ENCODE data around the gene POLN. TPM values are rescaled to one million over a fixed set of nuclear protein-coding genes. Genes with fewer than 3 reads are reported as not detected.

The POLN gene
- total and polyA plus RNA-seq, 9 donors: 1.5 to 4.8 (median 2.2) TPM

DNA sequence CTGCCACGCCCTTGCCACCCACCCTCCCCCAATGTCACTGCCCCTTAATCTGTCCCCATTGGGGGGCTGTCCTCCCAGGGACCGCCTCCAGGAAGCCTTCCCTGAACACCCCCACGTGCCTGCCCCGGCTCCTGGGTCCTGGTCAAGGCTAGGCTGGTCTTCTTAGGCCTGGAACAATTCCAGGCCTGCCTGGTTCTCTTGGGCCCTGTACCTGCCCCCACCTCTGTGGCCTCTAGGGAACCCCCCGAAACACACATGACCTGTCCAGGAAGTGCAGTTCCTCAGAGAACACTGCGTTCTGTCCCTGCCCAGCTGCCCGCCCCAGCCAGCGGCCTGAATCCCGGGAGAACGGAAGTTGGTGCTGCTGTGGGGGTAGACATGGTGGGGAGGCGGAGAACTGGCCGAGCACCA is 14.9 kb upstream of the POLN start:
- peak; percentile 16 for DNase-seq

DNA sequence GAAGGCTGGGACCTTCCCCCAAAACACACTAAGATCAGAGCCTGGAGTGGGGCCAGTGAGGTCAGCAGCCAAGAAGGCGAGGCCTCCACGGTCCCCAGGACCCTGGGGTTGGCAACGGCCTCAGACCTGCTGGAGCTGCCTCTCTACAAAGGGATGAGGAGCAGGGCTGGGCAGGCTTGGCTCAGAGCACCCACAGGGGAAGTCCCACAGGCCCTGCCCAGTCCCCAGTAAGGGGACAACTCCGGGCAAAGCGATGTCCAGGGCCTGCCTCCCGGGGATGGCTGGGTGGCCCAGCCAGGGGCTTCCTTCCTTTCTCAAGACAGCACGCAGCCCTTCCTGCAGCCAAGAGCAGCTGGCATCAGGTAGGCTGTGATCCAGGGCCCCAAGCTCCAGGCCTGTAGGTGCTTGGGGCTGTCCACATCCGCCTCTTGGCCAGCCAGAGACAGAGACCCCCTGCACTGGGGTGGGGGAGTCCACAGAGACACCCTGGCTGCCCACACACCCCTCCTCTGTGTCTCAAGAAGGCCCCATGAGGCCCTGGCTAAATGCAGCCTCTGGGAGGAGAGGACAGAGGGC is 14.3 kb upstream of the POLN start:
- Histone ChIP-seq H3K4me1 (ENCODE audit: control insufficient read depth, insufficient read depth, low read length) (peaks cover 55% of the 10 kb centered on the region), H3K9me3 (replicated peaks; ENCODE audit: control insufficient read depth, low read depth, low read length) (no peaks in the 10 kb centered on the region), H3K27ac (ENCODE audit: low read length) (no peak overlapping the region), H3K36me3 (ENCODE audit: control insufficient read depth, insufficient read depth, low read length) (peaks cover 72% of the 10 kb centered on the region), H3K4me3 (ENCODE audit: low read length) (no peak overlapping the region), H3K27me3 (ENCODE audit: control insufficient read depth, insufficient read depth, low read length) (no peaks in the 10 kb centered on the region)
- peak; percentile 65 for DNase-seq
- WGBS (ENCODE audit: insufficient coverage): 10% methylated on average over 6 of the region's 8 CpGs

More for the DNA sequence above, 14.9 kb upstream of the POLN start:
- WGBS (ENCODE audit: insufficient coverage): 71% methylated on average over 8 of the region's 12 CpGs
- Histone ChIP-seq H3K9me3 (replicated peaks; ENCODE audit: control insufficient read depth, low read depth, low read length) (no peaks in the 10 kb centered on the region), H3K4me1 (ENCODE audit: control insufficient read depth, insufficient read depth, low read length) (peaks cover 55% of the 10 kb centered on the region), H3K4me3 (ENCODE audit: low read length) (no peak overlapping the region), H3K36me3 (ENCODE audit: control insufficient read depth, insufficient read depth, low read length) (peaks cover 67% of the 10 kb centered on the region), H3K27me3 (ENCODE audit: control insufficient read depth, insufficient read depth, low read length) (no peaks in the 10 kb centered on the region), H3K27ac (ENCODE audit: low read length) (no peak overlapping the region)

DNA sequence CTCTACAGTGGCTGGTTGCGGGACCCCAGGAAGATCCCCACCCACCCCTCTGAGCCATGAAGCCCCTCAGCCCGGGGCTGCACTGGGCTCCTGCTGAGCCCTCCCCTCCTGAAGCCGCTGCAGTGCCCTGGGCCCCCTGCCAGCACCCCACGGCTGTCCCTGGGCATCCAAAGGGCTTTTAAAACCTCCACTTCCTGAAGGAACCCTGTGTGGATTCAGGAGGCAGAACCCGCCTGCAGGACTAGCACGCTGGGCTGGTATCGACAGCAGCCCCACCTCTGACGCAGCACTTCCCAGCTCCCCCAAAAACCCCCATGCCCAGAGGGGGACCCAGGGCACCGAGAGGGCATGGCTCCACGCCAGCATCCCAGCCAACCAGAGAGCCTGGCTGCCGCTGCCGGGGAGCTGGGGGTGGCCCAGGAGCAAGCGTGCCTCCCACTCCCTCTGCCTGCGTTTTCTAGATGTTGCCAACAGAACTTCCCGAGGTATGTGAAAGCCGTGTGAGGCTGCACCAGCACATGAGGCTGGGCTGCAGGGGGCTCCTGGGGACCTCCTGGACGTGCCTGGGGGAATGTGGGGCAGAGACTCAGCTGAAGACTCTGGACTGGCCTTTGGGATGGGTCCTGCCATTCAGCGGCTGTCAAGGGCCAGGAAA is 13.7 kb upstream of the POLN start:
- DNase-seq: peak; percentile 51

DNA sequence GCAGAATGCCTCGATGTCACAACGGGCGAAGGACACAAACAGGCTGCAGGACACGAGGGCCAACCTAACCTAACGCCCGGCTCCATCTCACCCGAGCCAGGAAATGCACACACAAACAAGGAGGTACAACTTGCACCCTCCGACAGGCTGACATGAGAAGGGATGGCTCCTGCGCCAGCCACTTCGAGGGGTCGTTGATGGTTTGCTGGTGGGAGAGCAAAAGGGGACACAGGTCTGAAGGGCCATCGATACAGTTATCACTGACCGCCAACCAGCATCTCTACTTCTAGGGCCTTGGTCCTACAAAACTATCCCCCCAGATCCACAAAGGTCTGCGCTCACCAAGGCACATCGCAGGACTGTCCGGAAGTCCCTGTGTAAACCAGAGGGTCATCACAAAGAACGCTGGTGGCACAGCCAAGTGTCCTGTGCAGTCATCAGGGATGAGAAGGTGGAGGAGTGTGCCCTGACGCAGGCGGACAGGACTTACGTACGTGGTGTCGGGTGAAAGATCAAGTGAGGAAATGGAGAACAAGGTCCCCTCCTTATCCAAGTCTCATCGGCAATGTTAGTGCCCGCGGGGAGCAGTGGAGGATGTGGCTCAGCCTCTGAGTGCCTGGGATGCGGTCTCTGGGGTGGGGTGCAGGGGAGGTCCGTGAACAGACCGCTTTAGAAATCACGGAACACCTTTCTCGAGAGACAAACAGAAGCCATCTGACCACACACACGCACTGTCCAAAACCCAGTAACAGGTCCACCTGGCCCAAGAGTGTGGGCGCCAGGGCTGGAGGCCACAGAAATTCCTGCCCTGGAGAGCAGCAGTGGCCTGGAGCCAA is 13.0 kb upstream of the POLN start:
- peak; percentile 1 for DNase-seq
- peaks cover 79% of the 10 kb centered on the region for H3K36me3 ChIP-seq (ENCODE audit: control insufficient read depth, insufficient read depth, low read length)
- H3K27ac ChIP-seq (ENCODE audit: low read length): no peak overlapping the region
- no peaks in the 10 kb centered on the region for H3K9me3 ChIP-seq (replicated peaks; ENCODE audit: control insufficient read depth, low read depth, low read length)
- no peaks in the 10 kb centered on the region for H3K27me3 ChIP-seq (ENCODE audit: control insufficient read depth, insufficient read depth, low read length)
- no peak overlapping the region for H3K4me3 ChIP-seq (ENCODE audit: low read length)
- H3K4me1 ChIP-seq (ENCODE audit: control insufficient read depth, insufficient read depth, low read length): peaks cover 44% of the 10 kb centered on the region
- 78% methylated on average over 22 of the region's 32 CpGs for WGBS (ENCODE audit: insufficient coverage)

More for the DNA sequence above, 13.7 kb upstream of the POLN start:
- Histone ChIP-seq H3K9me3 (replicated peaks; ENCODE audit: control insufficient read depth, low read depth, low read length) (no peaks in the 10 kb centered on the region), H3K4me3 (ENCODE audit: low read length) (no peak overlapping the region), H3K4me1 (ENCODE audit: control insufficient read depth, insufficient read depth, low read length) (peaks cover 52% of the 10 kb centered on the region), H3K27ac (ENCODE audit: low read length) (peak overlapping the region; percentile 42), H3K27me3 (ENCODE audit: control insufficient read depth, insufficient read depth, low read length) (no peaks in the 10 kb centered on the region), H3K36me3 (ENCODE audit: control insufficient read depth, insufficient read depth, low read length) (peaks cover 78% of the 10 kb centered on the region)
- 37% methylated on average over 16 of the region's 18 CpGs for WGBS (ENCODE audit: insufficient coverage)

DNA sequence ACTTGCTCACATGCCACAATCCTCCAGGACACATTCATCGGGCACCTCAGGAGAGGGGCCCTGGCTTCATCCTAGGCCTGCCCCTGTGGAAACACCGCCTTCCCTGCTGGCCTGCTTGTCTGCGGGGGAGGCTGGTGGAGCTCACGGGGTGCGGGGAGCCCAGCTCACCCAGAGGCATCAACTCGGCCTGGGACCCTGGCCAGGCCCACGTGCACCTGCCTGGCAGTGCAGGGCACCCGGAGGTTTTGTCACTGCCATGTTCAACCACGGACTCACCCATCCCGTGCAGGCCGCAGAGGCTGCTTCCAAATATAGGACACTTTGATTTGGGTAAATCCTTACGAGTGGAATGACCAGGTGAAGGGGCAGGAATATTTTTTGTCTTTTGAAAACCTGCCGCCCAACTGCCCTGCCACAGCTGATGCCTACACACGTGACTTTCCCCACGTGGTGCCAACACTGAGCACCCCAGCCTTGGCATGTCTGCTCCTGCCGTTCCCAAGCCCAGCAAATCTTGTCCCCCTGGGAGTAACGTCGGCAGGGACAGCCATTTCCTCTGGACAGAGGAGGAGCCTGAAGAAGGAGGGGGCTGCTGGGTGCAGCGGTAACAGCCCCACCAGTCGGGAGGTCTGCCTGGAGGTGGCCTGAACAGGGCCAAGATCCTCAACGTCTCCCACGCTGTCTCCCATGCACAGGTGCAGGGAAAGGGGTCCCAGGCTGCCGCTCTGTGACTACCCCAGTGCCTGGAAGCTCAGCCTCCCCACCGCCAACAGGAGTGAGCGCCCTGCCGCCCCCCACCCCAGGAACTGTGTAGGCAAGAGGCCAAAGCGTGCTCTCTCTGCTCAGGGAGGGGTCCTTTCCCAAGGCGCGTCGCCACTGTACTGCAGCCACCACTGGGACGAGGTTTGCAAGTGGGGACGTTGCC is 11.5 kb upstream of the POLN start:
- Histone ChIP-seq H3K36me3 (ENCODE audit: control insufficient read depth, insufficient read depth, low read length) (peaks cover 79% of the 10 kb centered on the region), H3K4me1 (ENCODE audit: control insufficient read depth, insufficient read depth, low read length) (peaks cover 30% of the 10 kb centered on the region)

DNA sequence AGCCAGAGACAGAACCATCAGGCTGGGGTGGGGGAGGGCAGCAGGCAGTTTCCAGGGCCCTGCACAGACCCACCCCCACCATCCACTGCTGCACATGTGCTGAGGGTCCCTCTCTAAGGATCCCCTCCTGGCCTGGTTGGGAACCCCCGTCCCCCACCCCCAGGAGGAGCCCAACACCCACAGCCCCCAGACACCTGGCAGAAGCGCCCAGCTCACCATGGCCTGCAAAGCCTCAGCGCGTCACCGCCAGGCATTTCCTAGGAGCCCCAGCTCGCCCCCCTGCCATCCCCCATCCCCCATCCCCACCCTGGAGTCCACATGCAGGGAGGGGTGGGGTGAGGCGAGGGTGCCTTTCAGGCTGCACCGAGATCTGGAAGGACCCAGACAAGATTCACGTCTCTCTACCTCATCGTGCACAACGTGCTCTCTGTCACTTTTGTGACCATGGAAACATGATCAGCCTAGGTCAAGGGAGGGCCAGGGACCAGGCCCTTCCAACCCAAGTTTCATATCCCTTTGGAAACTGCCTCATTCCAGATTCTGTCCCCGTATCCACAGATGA is 10.7 kb upstream of the POLN start:
- no peak for DNase-seq
- Histone ChIP-seq H3K4me1 (ENCODE audit: control insufficient read depth, insufficient read depth, low read length) (peaks cover 22% of the 10 kb centered on the region), H3K9me3 (replicated peaks; ENCODE audit: control insufficient read depth, low read depth, low read length) (no peaks in the 10 kb centered on the region), H3K4me3 (ENCODE audit: low read length) (no peak overlapping the region), H3K36me3 (ENCODE audit: control insufficient read depth, insufficient read depth, low read length) (peaks cover 79% of the 10 kb centered on the region), H3K27ac (ENCODE audit: low read length) (no peak overlapping the region), H3K27me3 (ENCODE audit: control insufficient read depth, insufficient read depth, low read length) (no peaks in the 10 kb centered on the region)
- 49% methylated on average over 5 of the region's 12 CpGs for WGBS (ENCODE audit: insufficient coverage)

More for the DNA sequence above, 11.5 kb upstream of the POLN start:
- peak; percentile 1 for DNase-seq
- 82% methylated on average over 28 of the region's 32 CpGs for WGBS (ENCODE audit: insufficient coverage)
- Histone ChIP-seq H3K9me3 (replicated peaks; ENCODE audit: control insufficient read depth, low read depth, low read length) (no peaks in the 10 kb centered on the region), H3K27ac (ENCODE audit: low read length) (no peak overlapping the region), H3K27me3 (ENCODE audit: control insufficient read depth, insufficient read depth, low read length) (no peaks in the 10 kb centered on the region), H3K4me3 (ENCODE audit: low read length) (no peak overlapping the region)

DNA sequence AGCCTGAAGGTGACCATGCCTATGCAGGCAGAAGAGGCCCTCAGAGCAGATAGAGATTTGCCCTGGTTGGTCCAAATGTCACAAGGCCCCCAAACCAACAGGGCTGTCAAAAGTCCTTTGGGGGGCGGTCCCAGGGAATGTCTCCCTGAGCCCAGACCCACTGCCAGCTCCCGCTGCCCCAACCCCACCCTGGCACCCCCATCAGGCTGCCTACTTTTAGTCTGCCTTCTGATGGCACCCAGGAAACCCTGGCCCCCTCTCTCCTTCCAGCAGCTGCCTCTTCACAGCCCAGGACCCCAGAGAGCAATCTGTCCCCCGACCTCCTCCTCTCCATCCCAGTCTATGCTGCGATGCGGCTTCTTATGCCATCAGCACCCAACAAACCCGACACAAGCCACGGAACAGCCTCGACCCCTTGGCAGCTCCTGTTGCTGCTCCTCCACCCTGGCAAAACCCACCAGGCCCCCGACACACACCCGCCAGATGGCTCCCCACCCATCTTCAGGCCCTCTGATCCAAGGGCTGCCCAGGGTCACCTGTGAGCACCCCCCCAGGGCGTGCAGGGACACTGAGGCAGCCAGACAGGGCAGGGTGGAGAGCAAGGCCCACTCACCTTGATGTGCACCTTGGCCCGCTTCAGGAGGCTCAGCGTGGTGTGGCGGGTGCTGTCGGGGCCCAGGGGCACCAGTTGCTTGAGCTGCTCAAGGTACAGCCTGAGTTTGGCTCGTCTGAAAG is 10.0 kb upstream of the POLN start:
- Histone ChIP-seq H3K36me3 (ENCODE audit: control insufficient read depth, insufficient read depth, low read length) (peaks cover 78% of the 10 kb centered on the region), H3K9me3 (replicated peaks; ENCODE audit: control insufficient read depth, low read depth, low read length) (no peaks in the 10 kb centered on the region), H3K27me3 (ENCODE audit: control insufficient read depth, insufficient read depth, low read length) (no peaks in the 10 kb centered on the region), H3K4me1 (ENCODE audit: control insufficient read depth, insufficient read depth, low read length) (peaks cover 15% of the 10 kb centered on the region), H3K27ac (ENCODE audit: low read length) (no peak overlapping the region), H3K4me3 (ENCODE audit: low read length) (no peak overlapping the region)
- DNase-seq: peak; percentile 0
- 92% methylated on average over 14 of the region's 16 CpGs for WGBS (ENCODE audit: insufficient coverage)

DNA sequence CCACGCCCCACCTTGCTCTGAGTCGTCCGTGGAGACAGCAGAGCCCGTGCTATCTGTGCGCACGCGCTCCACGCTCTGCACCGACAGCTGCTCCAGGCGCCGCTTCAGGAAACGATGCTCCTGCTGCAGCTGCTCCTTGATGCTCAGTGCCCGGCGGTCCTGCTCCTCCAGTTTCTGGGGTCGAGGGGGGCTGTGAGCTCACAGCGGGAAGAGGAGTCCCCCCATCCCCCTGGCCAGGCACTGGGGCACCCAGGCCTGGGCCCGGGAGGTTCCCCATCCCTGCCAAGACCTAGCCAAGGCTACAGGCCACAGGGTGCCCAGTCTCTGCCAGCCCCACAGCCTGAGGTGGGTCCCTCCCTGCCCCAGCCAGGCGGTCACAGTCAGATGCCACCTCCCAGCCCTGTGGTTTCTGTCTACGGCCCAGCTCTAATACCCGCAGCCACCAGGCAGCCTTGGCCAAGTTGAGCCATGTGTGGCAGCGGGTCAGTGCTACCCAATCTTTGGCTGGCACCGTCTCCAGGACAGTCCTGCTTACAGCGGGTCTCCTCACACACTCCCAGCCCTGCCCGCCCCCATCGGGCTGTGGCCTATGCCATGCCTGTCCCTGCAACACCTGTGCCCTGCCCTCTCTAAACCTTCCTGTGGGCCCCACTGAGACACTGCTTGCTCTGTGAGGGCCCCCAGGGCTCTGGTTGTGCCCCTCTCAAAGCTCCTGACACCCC is 9.3 kb upstream of the POLN start:
- Histone ChIP-seq H3K27ac (ENCODE audit: low read length) (no peak overlapping the region), H3K4me1 (ENCODE audit: control insufficient read depth, insufficient read depth, low read length) (peaks cover 10% of the 10 kb centered on the region), H3K9me3 (replicated peaks; ENCODE audit: control insufficient read depth, low read depth, low read length) (no peaks in the 10 kb centered on the region), H3K4me3 (ENCODE audit: low read length) (no peak overlapping the region), H3K27me3 (ENCODE audit: control insufficient read depth, insufficient read depth, low read length) (no peaks in the 10 kb centered on the region), H3K36me3 (ENCODE audit: control insufficient read depth, insufficient read depth, low read length) (peaks cover 77% of the 10 kb centered on the region)
- DNase-seq: peak; percentile 3
- WGBS (ENCODE audit: insufficient coverage): 89% methylated on average over 25 of the region's 25 CpGs
